Endothelial cell of hepatic sinusoid (primary cell): Measurements from ENCODE around the gene CBX1.

ENCODE experiments used
- in situ Hi-C: cut with HindIII; loops from 2 replicates; pipeline ENCODE4 v1.10.0; 2017; ENCODE audit warnings: low sequenced_read_pairs

CBX1 gene

GRCh38 chr17:48028736-48029135 lies 72.5 kb downstream of the CBX1 start:
- in situ Hi-C loops, result no loop called here

- in situ Hi-C loops, result no loop called here
Observed at GRCh38 chr17:48027322-48027981, 73.8 kb downstream of the CBX1 start.

GRCh38 chr17:48026502-48027321 lies 74.6 kb downstream of the CBX1 start:
- in situ Hi-C loops, result no loop called here

- in situ Hi-C loops, result no loop called here
Observed at GRCh38 chr17:48025904-48026501, 75.3 kb downstream of the CBX1 start.

- in situ Hi-C loops, result no loop called here
Observed at GRCh38 chr17:48025040-48025903, 76.0 kb downstream of the CBX1 start.

- in situ Hi-C loops, result no loop called here
Observed at GRCh38 chr17:48024149-48025039, 76.9 kb downstream of the CBX1 start.

- in situ Hi-C loops, result no loop called here
Observed at GRCh38 chr17:48023400-48024148, 77.7 kb downstream of the CBX1 start.

- in situ Hi-C loops, result no loop called here
Observed at GRCh38 chr17:48022901-48023300, 78.4 kb downstream of the CBX1 start.

GRCh38 chr17:48021934-48022333 lies 79.3 kb downstream of the CBX1 start:
- in situ Hi-C loops, result no loop called here
